TTC549 (cell line): ENCODE results near the gene TAS2R42.
A peak's percentile ranks its signal among the peaks of the same experiment; 100 is the strongest.

Source experiments
- FAIRE-seq: peaks from 2 replicates; lab custom pipeline; 2012; peaks lifted over from hg19 to GRCh38; lab: Jason Lieb, UNC

Gene TAS2R42

GRCh38 chr12:11186837-11187236 is at the start of gene TAS2R42:
Gene TAS2R42, minus strand, starts transcription at chr12:11186937. Its CDS starts 0 bp downstream, at chr12:11186937.
- FAIRE-seq: no peak

- no peak for FAIRE-seq
Observed at GRCh38 chr12:11233532-11233931, 46.8 kb upstream of the TAS2R42 start.

DNA sequence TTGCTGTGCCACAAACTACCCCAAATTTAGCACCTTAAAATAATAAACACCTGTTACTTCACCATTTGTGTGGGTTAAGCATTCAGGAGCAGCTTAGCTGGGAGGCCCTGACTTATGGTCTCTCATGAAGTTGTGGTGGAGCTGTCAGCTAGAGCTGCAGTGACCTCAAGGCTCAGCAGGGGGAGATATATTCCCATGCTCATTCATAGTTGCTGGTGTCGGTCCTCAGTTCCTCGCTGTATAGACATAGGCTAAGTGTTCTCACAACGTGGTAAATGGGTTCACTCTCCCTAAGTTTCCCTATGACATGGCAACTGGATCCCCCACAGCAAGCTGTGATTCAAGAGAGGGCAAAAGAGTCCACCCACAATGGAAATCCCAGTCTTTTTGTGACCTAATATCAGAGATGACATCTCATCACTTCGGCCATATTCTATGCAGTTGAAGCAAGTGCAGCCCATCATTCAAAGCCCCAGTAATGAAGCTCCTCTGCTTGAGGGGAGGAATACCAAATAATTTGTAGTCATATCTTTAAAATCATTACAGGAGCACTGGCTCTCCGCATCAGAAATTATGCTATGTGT is 41.7 kb upstream of the TAS2R42 start:
- no peak for FAIRE-seq

DNA sequence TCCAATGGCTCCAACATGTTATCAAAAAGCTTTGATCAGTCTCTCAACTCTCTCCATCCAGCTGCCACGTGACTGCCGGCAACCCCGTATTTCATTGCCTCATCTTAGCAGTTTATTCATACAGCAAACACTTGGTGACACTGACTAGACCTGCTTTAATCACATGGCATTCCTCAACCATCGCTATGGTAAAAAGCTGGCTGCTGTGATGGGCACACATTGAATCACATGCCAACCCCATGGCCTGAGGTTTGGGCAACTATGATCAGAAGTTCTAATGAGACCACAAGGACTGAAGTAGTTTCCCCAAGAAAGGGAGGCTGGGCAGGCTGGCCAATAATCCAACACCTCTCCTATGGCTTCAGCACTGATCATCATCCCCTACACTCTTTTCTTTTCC is 40.6 kb upstream of the TAS2R42 start:
- FAIRE-seq: no peak

- FAIRE-seq: no peak
Observed at GRCh38 chr12:11209113-11209512, 22.4 kb upstream of the TAS2R42 start.

DNA sequence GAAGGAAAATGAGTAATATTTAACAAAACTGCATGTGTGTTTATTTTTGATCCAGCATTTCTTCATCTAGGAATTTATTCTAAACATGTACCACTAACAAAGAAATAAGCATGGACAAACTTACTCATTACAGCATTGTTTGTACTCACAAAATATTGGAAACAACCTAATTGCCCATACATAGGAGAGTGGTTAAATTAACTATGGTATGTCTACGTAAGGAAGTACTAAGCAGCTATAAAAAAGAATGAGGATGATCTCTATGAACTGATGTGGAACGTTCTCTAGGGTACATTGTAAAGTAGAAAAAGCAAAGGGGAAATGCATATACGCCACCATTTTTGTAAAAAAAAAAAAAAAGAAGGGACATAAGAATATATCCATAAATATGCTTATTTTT is 17.4 kb upstream of the TAS2R42 start:
- no peak for FAIRE-seq

DNA sequence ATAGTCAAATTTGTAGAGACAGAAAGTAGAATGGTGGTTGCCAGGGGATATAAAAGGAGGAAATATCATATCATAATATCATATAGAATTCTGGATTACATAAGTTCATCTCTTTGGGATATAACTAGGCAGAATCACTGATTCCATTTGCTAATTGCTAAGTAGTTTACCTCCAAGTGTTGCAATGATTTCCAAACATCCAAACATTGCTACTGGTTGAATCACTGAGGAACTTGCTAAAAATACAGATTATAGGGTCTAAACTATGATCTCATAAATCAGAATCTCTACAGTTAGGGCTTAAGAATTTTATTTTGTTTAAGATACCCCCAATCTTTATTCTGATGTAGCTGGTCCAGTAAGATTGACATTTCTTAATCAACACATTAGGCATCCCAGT is 16.1 kb upstream of the TAS2R42 start:
- FAIRE-seq: no peak

DNA sequence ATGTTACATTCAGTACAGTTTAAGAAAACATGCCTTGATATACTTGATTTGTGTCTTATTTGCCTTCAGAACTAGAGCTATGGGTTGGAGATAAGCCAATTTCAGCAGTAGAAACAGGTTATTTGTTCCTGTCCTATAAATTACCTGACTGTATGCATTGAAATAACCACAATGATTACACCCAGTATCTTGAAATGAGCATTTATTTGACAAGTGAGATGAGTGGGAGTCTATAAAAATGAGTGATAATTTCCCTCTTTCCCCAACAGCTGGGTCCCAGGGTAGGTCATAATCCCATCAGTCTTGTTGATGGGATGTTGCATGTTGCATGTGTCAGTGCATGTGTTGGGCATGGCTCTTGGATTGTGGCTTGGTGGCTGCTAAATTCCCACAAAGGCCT is 3.7 kb downstream of the TAS2R42 start:
- FAIRE-seq: no peak

DNA sequence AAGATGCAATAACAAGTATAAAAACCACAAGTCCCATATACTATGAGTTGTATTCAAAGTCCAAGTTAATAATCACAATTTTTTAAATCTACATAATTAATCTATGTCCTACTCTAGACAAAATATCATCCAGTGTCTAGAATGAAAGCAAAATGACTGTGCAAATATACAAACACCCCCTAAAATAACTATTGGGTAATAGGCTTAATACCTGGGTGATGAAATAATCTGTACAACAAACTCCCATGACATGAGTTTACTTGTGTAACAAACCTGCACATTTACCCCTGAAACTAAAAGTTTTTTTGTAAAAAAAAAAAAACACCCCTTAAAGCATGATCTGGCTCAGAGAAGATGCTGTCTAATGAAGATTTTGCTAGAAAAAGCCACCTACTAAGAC is 4.2 kb downstream of the TAS2R42 start:
- no peak for FAIRE-seq

DNA sequence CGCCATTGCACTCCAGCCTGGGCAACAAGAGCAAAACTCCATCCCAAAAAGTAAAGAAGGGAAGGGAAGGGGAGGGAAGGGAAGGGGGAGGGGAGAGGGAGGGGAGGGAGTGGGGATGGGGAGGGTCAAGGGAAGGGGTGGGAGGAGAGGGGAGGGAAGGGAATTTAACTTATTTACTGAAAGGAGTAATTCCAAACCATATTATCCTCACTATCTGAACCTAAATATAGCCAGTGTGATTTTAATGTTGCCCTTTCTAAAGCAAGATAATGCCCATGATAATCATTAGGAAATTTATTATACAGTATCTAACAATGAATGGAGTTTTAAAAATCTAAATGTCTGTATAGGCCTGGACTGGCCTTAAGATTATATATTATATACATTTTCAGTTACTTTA is 8.5 kb downstream of the TAS2R42 start:
- no peak for FAIRE-seq

DNA sequence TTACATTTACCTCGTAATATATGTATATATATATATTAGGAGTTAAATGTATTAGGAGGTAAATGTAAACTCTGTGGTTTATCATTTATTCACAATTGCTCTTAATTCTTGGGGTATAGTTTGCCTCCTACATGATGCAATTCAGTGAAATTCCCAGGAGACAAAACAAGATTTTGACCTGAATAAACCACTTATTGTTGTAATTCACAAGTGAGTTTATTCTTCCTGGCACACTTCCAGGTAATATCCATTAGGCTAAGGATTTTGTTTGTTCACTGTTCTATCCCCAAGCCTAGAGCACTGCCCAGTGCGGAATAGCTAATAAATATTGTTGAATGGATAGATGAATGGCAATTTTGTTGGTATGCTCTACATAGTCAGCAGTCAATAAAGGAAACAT is 12.7 kb downstream of the TAS2R42 start:
- FAIRE-seq: no peak

DNA sequence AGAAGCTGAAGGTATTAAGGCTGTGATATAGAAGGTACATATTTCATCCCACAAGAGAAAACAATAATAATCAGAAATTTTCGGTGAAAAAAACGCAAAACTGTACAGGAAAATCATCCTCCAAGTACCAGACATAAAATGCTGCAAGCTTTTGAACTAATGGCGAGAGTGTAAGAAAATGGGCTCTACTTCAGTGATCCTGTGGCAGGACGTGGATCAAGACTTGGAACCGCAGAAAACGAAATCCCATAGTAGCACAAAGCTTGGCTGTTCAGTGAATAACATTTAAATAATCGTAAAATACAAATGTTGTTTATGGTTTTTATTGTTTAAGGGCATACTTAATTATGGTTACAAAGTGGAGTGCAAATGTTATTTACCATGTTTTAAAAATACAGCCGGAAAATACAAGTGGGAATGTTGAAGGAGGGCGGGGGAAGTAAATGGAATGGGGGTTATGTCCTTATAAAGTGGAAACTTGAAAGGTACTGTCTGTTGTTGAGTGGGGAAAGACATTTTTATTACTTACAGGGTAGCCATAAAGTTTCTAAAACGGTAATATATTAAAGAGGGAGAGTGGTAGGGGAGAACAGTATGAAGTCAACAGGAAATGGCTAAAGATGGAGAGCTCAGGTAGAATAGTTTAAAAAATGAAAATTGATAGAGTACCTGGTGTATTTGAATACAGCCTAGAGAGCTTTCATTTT is 14.6 kb downstream of the TAS2R42 start:
- FAIRE-seq: no peak

- peak; percentile 52 for FAIRE-seq
Observed at GRCh38 chr12:11171145-11171968, 15.4 kb downstream of the TAS2R42 start, which contains the start of gene SMIM10L1. Gene SMIM10L1, plus strand, starts transcription at chr12:11171194. Its CDS starts 163 bp downstream, at chr12:11171357.

DNA sequence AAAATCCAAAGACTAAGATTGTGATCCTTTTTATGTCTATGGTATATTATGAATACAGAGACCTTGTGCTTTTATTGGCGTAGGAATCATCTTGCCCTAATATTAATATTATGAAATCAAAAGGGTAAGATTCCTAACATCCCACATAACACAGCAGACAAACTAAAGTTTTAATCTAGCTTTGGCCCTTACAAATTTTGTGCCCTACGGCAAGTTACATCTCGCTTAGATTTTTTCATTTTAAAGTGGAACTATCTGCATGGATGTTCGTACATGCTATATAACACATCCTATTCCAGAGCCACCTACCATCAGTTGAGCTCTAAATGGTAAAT is 16.0 kb downstream of the TAS2R42 start:
- no peak for FAIRE-seq

- no peak for FAIRE-seq
Observed at GRCh38 chr12:11166300-11166699, 20.4 kb downstream of the TAS2R42 start.

- FAIRE-seq: no peak
Observed at GRCh38 chr12:11164384-11164783, 22.4 kb downstream of the TAS2R42 start.

DNA sequence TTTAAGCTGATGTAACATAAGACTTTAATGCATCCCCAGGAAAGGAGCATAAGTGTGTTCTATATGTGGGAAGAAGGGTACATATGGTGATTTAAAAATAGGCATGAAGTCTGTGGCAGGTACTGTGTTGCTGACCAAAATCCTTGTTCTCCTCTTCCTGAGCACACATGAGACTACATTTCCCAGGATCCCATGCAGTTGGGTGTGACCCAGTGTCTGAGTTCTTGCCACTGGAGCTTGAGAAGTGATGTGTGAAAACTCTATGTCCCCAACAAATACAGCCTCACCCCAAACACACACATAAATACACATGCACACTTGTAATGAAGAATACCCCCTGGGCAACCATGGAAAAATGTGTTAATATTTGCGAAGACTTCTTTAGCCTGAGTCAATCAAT is 24.2 kb downstream of the TAS2R42 start:
- FAIRE-seq: no peak

- FAIRE-seq: no peak
Observed at GRCh38 chr12:11158885-11159444, 27.8 kb downstream of the TAS2R42 start.

DNA sequence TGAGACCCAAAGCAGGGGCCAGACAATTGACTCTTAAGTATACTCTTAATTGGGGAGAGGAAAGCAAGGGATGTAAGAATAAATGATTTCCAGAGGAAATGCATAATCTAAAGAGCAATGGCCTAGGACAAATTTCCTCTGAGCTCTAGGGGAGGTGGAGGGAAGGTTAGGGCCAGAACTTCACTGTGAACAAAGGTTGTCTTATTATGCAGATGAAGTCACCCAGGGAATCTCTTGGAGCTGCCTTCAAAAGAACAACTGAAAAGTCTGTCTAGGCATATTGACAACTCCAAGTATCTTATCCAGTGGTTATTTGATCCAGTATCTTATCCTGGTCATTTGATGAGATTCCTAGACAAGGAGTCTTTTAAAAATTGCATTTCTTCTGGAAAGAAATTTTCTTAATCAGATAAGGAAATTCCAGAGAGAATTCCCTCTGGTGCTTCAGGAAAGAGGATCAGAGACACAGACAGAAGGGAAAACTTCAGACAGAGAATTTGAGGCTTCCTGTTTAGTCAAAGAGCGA is 32.3 kb downstream of the TAS2R42 start:
- no peak for FAIRE-seq

DNA sequence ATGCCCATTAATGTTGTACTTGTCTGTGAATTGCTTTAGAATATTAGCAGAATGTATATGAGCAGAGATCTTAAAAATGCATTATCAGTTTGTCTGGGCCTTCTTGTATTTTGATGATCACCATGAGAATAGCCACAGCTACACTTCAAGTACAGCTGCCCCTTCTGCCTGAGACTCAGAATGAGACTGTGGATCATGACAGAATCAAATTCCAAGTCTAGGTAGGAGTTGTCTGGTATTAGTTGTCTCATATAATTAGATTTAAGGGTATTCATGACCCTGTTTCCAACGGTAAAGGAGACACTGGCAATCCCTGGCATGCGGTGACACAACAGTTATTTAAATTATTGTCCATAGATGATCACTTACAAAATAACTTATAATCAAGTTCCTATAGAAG is 34.0 kb downstream of the TAS2R42 start:
- FAIRE-seq: no peak

GRCh38 chr12:11150832-11151231 is 35.9 kb downstream of the TAS2R42 start:
- FAIRE-seq: no peak

DNA sequence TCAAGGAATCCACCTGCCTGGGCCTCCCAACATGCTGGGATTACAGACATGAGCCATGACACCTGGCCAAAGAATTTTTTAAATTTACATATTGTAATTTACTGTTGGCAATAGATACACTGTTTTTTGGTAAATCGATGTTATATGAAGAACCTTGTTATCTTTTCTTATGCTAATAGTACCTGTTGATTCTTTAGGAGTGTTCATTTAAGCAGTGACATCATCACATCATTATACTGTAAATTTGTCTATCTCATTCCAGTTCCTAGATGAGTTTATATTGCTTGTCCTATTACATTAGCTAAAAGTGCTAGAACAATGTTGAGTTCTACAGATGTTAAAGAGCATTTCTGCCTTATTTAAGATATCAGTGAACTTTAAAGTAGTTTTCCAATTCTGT is 39.3 kb downstream of the TAS2R42 start:
- FAIRE-seq: no peak

GRCh38 chr12:11144297-11144696 is 42.4 kb downstream of the TAS2R42 start:
- no peak for FAIRE-seq
